ENCODE measurements around the gene KCTD19.

DNA sequence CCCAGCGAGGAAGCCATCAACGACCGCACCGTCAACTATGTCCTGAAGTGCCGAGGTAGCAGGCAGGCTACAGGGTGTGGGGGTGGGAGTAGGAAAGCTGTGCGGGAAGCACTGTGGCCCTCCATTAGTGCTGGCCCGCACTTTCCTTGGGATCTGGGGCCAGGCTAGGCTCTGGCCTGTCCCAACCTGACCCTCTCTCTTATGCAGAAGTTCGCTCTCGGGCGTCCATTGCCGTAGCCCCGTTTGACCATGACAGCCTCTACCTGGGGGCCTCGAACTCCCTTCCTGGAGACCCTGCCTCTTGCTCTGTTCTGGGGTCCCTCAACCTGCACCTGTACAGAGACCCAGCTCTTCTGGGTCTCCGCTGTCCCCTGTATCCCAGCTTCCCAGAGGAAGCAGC, 38.6 kb downstream of the KCTD19 start:
- TF ChIP-seq, protein P1, sequence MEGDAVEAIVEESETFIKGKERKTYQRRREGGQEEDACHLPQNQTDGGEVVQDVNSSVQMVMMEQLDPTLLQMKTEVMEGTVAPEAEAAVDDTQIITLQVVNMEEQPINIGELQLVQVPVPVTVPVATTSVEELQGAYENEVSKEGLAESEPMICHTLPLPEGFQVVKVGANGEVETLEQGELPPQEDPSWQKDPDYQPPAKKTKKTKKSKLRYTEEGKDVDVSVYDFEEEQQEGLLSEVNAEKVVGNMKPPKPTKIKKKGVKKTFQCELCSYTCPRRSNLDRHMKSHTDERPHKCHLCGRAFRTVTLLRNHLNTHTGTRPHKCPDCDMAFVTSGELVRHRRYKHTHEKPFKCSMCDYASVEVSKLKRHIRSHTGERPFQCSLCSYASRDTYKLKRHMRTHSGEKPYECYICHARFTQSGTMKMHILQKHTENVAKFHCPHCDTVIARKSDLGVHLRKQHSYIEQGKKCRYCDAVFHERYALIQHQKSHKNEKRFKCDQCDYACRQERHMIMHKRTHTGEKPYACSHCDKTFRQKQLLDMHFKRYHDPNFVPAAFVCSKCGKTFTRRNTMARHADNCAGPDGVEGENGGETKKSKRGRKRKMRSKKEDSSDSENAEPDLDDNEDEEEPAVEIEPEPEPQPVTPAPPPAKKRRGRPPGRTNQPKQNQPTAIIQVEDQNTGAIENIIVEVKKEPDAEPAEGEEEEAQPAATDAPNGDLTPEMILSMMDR (IDR thresholded peaks at IDR 0.05), result no peak
- no peak for TF ChIP-seq EZH2 (IDR thresholded peaks at IDR 0.05; ENCODE audit: borderline replicate concordance, insufficient read depth, low read depth, low read length, poor library complexity, severe bottlenecking)

All from B cell (primary cell).